Activated naive CD8-positive, alpha-beta T cell treated with anti-CD3 and anti-CD28 coated beads, Interleukin-2, amount 50 U/mL, for 24 hours (primary cell): ENCODE measurements around the gene TPPP.
"Not testable (repeated sequence)": the region's sequence is repeated elsewhere in the genome, so short reads cannot be mapped to it uniquely, and the experiment has no call there.

Experiments
- ATAC-seq: fragments of 150-1000 bp; cut with Tn5 transposase; one replicate; pipeline ENCODE4 v1.10.0; 2021
- DNase-seq: peaks from one replicate; pipeline ENCODE4 v3.0.0; 2021
- H3K27ac Mint-ChIP-seq: one replicate; pipeline ENCODE4 v1.8.0; 2021; ENCODE audit warnings: mild to moderate bottlenecking, mixed read lengths
- H3K27me3 Mint-ChIP-seq: one replicate; pipeline ENCODE4 v1.8.0; 2021; ENCODE audit warnings: mixed read lengths
- H3K36me3 Mint-ChIP-seq: one replicate; pipeline ENCODE4 v1.8.0; 2021; ENCODE audit warnings: low read depth, mixed read lengths
- H3K4me1 Mint-ChIP-seq: one replicate; pipeline ENCODE4 v1.8.0; 2021; ENCODE audit warnings: mixed read lengths
- H3K4me3 Mint-ChIP-seq: one replicate; pipeline ENCODE4 v1.8.0; 2021; ENCODE audit warnings: mild to moderate bottlenecking, moderate library complexity, mixed read lengths
- H3K9me3 Mint-ChIP-seq: one replicate; pipeline ENCODE4 v1.8.0; 2021; ENCODE audit warnings: mixed read lengths

Gene TPPP

DNA sequence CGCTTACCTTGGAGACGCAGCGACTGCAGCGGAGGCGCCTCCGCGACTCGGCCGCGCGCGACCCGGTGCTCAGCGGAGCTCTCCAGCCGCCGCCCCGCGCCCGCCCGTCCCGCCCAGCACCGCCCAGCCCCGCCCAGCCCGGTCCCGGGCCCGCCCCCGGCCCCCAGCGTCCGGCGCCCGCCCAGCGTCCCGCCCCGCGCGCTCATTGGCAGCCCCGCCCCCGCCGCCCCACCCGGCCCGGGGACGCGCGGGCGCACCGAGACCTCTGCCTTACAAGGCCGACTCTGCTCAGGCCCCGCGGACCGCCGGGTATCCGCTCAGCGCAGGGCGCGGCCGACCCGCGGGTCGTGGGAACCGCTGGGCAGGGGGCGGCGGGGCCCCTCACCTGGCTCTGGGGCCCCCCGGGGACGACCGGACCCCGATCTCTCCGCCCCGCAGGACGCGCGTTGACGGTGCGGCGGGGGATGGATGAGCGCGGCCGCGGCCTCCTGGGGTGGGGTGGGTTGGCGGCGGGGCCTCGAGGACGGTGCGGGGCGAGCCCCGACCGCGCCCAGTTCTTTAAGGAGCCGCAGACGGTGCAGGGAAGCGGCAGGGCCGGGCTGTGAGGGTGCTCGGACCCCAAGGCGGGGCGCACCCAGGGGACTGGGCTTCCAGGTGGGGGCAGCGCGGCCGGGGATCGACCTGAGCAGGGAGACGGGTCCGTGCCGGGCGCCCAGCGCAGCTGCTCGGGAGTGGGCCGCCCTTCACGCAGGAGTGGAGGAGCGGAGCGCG is at the start of gene TPPP:
Gene TPPP (minus strand): TSS at position 82 of the 771 bp plus-strand sequence. CDS start 15,292 bp downstream, outside the sequence.
- H3K36me3 Mint-ChIP-seq, H3K9me3 Mint-ChIP-seq, H3K4me1 Mint-ChIP-seq, H3K4me3 Mint-ChIP-seq, H3K27ac Mint-ChIP-seq, H3K27me3 Mint-ChIP-seq: not testable (repeated sequence)
- DNase-seq (peak; percentile 86), ATAC-seq (peak; percentile 86)

DNA sequence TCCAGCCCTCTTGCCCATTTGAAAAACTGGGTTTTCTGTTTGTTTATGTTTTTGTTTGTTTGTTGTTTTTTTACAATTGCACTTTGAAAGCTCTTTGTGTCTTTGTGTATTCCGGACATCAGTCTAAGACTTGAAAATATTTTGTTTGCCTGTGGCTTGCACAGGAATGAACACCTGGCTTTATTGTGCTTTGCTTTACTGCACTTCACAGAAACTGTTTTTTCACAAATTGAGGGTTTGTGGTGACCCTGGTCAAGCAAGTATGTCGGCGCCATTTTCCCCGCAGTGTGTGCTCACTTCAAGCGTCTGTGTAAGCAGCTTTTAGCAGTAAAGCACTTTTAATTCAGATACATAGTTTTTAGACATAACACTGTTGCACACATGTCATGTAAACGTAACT is 49.1 kb upstream of the TPPP start:
- not testable (repeated sequence) for H3K9me3 Mint-ChIP-seq, DNase-seq, H3K27me3 Mint-ChIP-seq, ATAC-seq, H3K27ac Mint-ChIP-seq, H3K36me3 Mint-ChIP-seq, H3K4me1 Mint-ChIP-seq, H3K4me3 Mint-ChIP-seq

DNA sequence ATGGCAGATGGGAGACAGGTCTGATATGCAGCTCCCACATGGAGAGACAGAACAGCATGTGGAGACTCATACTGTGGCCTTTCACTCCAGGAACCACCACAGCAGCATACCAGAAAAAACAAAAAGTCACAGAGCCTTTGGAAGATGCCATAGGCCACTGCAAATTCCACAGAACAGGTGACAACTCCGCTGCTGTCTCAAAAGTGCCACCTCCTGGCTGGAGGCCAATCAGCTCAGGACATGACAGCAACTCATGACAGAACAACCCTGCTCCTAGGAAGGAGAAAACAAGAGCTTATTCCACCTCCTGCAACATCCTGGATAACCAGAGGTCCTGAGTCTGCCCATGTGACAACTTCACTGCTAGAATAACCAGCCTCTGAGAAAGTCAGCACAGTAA is 41.0 kb upstream of the TPPP start:
- H3K27me3 Mint-ChIP-seq: peaks cover 33% of the 10 kb centered on the region
- H3K4me1 Mint-ChIP-seq, DNase-seq, H3K27ac Mint-ChIP-seq, H3K4me3 Mint-ChIP-seq, H3K9me3 Mint-ChIP-seq, H3K36me3 Mint-ChIP-seq, ATAC-seq: not testable (repeated sequence)

DNA sequence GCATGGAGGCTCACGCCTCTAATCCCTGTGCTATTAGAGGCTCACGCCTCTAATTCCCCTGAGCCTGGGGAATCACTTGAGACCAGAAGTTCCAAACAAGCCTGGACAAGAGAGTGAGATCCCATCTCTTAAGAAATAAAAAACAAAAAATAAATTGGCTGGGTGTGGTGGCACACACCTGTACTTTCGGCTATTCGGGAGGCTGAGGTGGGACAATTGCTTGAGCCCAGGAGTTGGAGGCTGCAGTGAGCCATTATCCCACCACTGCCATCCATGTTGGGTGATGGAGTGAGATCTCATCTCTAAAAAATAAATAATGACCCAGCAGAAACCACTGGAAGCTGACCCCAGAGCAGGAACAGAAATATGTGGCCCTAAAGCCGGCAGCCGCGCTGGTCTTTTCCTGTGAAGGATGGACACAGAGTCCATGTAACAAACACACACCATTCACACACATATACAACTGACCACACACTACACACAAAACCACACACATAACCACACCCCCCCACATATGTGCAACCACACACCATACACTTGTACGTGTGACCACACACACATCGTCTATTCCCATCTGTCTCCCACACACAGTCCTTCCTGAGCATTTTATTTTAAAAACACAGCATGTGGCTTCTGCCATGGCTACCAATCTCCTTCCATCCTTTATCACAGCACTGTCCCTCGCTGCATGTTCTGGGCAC is 39.8 kb upstream of the TPPP start:
- not testable (repeated sequence) for H3K9me3 Mint-ChIP-seq, DNase-seq, H3K36me3 Mint-ChIP-seq, H3K4me1 Mint-ChIP-seq, H3K4me3 Mint-ChIP-seq, H3K27ac Mint-ChIP-seq, ATAC-seq
- peaks cover 29% of the 10 kb centered on the region for H3K27me3 Mint-ChIP-seq

DNA sequence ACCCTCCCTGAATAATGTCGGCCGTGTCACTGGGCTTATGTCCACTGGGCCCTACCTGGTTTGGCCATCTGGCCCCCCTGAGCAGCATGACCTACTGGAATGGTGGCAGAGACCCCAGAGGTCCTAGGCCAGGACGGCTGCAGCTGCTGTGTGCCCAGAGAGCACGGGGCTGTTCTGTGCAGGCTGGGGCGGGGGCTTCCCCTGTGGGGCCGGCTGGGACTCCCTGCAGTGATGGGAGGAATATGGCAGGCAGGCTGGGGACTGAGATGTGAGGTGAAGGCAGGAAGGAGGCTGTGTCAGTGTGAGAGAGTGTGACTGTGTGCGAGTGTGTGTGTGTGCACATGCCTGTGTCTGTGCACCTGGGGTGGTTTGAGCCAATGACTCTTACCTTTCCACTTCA is 36.1 kb upstream of the TPPP start:
- not testable (repeated sequence) for H3K36me3 Mint-ChIP-seq, H3K4me1 Mint-ChIP-seq, H3K9me3 Mint-ChIP-seq, DNase-seq, H3K4me3 Mint-ChIP-seq, H3K27ac Mint-ChIP-seq
- peaks cover 21% of the 10 kb centered on the region for H3K27me3 Mint-ChIP-seq
- ATAC-seq: peak; percentile 41

DNA sequence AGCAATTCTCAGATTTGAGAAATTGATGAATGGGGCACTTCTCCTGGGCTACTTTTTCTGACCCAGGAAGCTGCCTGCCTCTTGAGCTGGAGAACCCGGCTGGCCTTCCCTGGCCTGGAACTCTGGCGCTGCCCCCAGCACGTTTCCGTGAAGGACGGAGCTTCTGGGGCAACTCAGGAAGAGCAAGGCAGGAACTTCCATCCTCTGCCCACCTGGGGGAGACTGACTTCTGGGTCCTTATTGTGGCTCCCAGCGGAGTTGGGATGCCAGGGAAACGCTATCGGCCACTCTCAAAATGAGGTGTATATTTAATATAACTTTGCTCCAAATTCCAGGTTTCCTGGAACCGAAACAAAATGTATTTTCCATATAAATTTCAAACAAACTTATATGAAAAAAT is 33.9 kb upstream of the TPPP start:
- not testable (repeated sequence) for ATAC-seq, H3K9me3 Mint-ChIP-seq, H3K36me3 Mint-ChIP-seq, H3K4me3 Mint-ChIP-seq, H3K27ac Mint-ChIP-seq, H3K27me3 Mint-ChIP-seq, DNase-seq, H3K4me1 Mint-ChIP-seq

DNA sequence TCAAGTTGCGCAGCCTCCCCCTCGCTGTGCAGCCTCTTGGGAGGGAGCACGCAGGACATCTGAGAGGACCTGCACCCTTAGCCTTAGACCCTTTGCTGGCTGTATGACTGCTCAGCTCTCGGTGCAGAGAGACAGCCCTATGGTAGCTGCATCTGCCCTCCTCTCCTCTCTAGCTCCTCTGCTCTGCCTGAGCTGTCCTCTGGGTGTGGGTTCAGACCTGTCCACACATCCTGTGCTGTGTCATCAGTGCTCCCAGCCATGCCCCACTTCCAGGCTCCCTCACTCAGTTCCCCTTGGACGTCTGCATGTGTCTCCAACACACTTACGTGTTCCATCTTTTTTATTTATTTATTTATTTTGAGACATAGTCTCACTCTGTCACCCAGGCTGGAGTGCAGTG is 30.7 kb upstream of the TPPP start:
- not testable (repeated sequence) for H3K27me3 Mint-ChIP-seq, H3K4me3 Mint-ChIP-seq, ATAC-seq, H3K27ac Mint-ChIP-seq, H3K4me1 Mint-ChIP-seq, H3K36me3 Mint-ChIP-seq, DNase-seq
- peaks cover 13% of the 10 kb centered on the region for H3K9me3 Mint-ChIP-seq

DNA sequence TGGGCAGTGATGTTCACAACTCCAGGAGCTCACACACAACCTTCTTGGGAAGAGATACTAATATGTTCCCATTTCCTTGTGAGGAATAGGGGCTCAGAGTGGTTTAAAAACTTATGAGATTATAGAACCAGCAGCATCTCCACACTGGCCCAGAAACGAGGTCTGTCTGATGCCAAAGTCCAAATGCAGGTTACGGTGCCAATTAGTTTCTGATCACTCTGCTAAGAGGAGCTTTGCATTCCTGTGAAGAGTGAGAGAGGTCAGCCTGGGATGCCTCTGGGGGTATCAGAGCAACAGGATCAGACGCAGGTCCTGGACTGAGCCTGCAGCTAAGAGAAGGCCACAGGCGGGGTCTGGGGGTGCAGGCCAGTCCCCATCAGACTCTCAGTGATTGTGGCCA is 30.2 kb upstream of the TPPP start:
- H3K27me3 Mint-ChIP-seq, ATAC-seq: not testable (repeated sequence)

DNA sequence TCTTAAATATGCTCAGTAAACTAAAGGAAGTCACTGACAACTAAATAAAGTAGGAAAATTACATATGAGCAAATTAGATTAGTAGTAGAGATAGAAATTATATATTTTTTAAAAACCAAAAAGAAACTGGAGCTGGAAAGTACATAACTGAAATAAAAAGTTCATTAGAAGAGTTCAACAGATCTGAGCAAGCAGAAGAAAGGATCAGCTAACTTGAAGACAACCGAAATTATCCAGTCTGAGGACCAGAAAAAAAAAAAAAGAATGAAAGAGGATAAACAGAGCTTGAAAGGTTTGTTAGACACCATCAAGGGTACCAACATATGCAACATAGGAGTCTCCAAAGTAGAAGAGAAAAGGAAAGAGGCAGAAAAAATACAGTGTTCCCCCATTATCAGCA is 26.2 kb upstream of the TPPP start:
- H3K27ac Mint-ChIP-seq, H3K4me3 Mint-ChIP-seq, H3K4me1 Mint-ChIP-seq, DNase-seq, ATAC-seq, H3K36me3 Mint-ChIP-seq: not testable (repeated sequence)
- Mint-ChIP-seq H3K27me3 (peaks cover 17% of the 10 kb centered on the region), H3K9me3 (peaks cover 28% of the 10 kb centered on the region)

More for the DNA sequence above, 30.2 kb upstream of the TPPP start:
- H3K4me1 Mint-ChIP-seq, H3K4me3 Mint-ChIP-seq, H3K36me3 Mint-ChIP-seq, DNase-seq, H3K27ac Mint-ChIP-seq: not testable (repeated sequence)
- H3K9me3 Mint-ChIP-seq: peaks cover 17% of the 10 kb centered on the region

DNA sequence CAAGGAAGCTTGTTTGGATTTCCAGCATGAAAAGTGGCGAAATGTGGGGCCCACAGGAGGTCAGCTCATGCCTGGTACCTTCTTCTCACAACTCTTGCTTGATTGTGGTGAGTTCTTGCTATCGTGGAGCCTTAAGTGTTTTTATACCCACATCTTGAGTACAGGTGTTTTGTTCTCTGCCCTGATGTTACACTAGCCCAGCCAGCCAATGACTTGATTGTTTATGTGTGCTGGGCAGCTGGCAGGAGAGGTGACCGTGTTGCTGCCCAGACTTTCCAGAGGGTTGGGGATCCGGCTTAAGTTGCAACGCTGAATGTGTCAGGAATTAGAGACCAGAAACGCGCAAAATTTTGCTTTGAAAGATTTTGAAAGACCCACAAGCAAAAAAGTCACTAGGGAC is 24.0 kb upstream of the TPPP start:
- Mint-ChIP-seq H3K36me3 (peaks cover 6% of the 10 kb centered on the region), H3K27ac (no peak overlapping the region), H3K9me3 (peaks cover 28% of the 10 kb centered on the region), H3K27me3 (peaks cover 19% of the 10 kb centered on the region), H3K4me3 (no peak overlapping the region), H3K4me1 (no peaks in the 10 kb centered on the region)
- DNase-seq (no peak), ATAC-seq (no peak)

DNA sequence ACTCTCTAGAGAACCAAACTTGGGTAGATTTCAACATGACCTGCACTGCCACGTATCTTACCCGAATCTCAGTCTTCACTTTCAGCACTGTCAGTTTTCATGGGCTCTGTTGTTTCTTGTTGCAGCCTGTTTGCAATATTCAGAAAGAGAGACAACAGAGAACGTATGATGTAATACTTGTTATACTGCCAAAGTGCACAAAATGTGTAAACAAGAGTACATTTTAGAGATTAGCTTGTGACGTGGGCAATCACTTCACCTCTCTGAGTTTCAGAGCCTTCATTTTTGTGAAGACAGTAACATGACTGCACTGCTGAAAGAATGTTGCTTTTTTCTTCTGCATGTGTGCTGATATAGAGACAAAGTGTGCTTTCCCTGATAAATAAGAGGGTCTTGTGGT is 23.6 kb upstream of the TPPP start:
- not testable (repeated sequence) for H3K4me3 Mint-ChIP-seq
- peaks cover 19% of the 10 kb centered on the region for H3K27me3 Mint-ChIP-seq

DNA sequence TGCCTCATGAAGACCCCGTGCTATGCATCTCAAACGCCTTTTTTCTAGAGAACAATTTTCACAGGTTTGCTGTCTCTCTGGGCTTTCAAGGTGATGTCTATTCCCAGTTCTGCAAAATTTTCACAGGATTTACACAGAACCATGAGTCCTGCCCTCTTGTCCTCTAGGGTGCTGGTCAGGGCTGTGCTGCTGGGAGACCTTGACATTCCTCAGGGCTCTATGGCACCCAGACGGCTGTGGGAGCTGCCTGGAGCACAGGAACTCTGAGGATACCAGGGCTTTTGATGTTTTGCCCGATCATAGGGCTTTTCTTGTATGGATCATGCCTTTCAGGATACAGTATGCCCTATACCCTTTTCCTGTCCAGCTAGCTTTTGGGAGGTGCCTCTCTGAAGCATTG is 22.5 kb upstream of the TPPP start:
- not testable (repeated sequence) for ATAC-seq, H3K27ac Mint-ChIP-seq, H3K36me3 Mint-ChIP-seq, H3K4me1 Mint-ChIP-seq, DNase-seq, H3K4me3 Mint-ChIP-seq
- Mint-ChIP-seq H3K9me3 (peaks cover 35% of the 10 kb centered on the region), H3K27me3 (peaks cover 22% of the 10 kb centered on the region)

More for the DNA sequence above, 23.6 kb upstream of the TPPP start:
- H3K9me3 Mint-ChIP-seq: peaks cover 28% of the 10 kb centered on the region
- DNase-seq, H3K36me3 Mint-ChIP-seq, H3K27ac Mint-ChIP-seq, ATAC-seq, H3K4me1 Mint-ChIP-seq: not testable (repeated sequence)

DNA sequence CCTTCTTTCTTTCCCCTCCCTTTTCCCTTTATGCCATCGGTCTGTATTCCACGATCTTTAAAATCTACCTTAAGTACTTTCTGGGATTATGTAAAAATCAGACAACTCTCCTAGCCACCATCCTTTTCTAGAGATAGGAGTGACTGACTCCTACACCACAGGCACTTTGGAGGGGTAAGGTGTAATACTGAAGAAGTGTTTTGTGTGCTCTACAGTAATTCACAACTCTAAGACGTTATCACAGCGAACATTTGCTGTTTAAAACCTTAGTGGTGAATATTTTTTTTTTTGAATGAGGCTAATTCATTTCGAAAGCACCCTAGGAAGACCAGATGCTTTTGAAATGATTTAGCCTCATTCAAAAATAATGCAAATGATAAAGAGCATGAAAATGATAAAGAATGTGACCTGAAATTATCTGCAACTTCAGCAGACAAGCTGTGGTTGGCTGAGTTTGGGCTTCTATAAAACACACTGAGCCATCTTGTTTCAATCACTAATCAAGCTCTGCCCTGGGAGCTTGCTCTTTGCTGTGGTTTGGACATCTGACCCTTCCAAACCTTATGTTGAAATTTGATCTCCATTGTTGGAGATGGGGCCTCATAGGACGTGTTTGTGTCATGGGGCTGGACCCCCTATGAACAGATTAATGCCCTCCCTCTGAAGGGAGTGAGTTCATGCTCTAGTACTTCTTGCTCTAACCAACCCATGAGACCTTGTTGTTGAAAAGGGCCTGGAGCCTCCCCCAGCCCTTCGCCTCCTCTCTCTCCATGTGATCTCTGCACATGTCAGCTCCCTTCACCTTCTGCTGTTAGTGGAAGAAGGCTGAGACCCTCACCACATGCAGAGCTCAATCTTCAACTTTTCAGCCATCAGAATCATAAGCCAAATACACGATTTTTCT is 21.3 kb upstream of the TPPP start:
- H3K4me3 Mint-ChIP-seq, H3K4me1 Mint-ChIP-seq, H3K27ac Mint-ChIP-seq, H3K36me3 Mint-ChIP-seq, DNase-seq: not testable (repeated sequence)
- H3K27me3 Mint-ChIP-seq: peaks cover 22% of the 10 kb centered on the region
- ATAC-seq: peak; percentile 21
- H3K9me3 Mint-ChIP-seq: peaks cover 27% of the 10 kb centered on the region

DNA sequence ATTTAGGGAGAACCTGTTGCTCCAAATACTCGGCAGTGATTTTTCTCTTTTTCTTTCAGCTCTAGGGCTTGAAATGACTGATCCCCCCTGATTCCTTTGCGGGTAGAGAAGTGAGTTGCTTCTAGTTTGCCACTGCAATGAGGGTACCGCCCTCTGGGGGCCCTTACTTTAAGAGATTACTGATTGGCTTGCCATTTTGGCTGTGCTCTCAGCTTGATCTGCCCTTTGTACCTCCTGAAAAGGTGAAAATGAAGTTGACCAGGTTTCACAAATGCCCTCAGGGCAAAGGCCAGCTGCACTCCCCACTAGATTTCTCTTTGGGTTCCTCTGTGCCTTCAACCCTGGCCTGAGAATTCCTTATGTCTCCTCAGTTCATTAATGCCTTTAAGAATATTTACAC is 20.5 kb upstream of the TPPP start:
- H3K36me3 Mint-ChIP-seq: not testable (repeated sequence)
- peaks cover 20% of the 10 kb centered on the region for H3K9me3 Mint-ChIP-seq

More for the DNA sequence above, 20.5 kb upstream of the TPPP start:
- not testable (repeated sequence) for H3K27ac Mint-ChIP-seq, H3K4me1 Mint-ChIP-seq, H3K4me3 Mint-ChIP-seq, DNase-seq
- H3K27me3 Mint-ChIP-seq: peaks cover 22% of the 10 kb centered on the region
- ATAC-seq: peak; percentile 8
